GM12865 (cell line): Measurements from ENCODE around the gene ORMDL3.

Source experiments
- DNase-seq: peaks from one replicate; pipeline ENCODE4 v3.0.0; 2010; ENCODE audit warnings: low read depth
- H3K4me3 ChIP-seq: 2 replicates; pipeline ENCODE4 v1.5.1; 2011; ENCODE audit warnings: mild to moderate bottlenecking, low read depth, low read length, control low read depth
- CTCF ChIP-seq: IDR thresholded peaks from 2 replicates; pipeline ENCODE4 v1.5.1; 2011; ENCODE audit warnings: low read length, control low read depth, low read depth, inconsistent platforms; ENCODE audit not compliant: insufficient read depth; ENCODE audit errors: missing control alignments

The ORMDL3 gene

GRCh38 chr17:39939106-39939505 is 11.7 kb upstream of the ORMDL3 start:
- DNase-seq: no peak
- H3K4me3 ChIP-seq: no peak overlapping the region
- TF ChIP-seq CTCF: no peak

- no peak for TF ChIP-seq CTCF
- H3K4me3 ChIP-seq: no peak overlapping the region
- peak; percentile 77 for DNase-seq
These were observed 10.9 kb upstream of the ORMDL3 start for GRCh38 chr17:39938140-39938869.

- DNase-seq: no peak
- TF ChIP-seq CTCF: no peak
- H3K4me3 ChIP-seq: no peak overlapping the region
These were observed 10.0 kb upstream of the ORMDL3 start for GRCh38 chr17:39937447-39937846.

GRCh38 chr17:39935909-39936308 is 8.5 kb upstream of the ORMDL3 start:
- no peak for DNase-seq
- no peak overlapping the region for H3K4me3 ChIP-seq
- no peak for TF ChIP-seq CTCF

GRCh38 chr17:39934324-39934723 is 6.9 kb upstream of the ORMDL3 start:
- H3K4me3 ChIP-seq: no peak overlapping the region
- no peak for DNase-seq
- TF ChIP-seq CTCF: no peak

- DNase-seq: no peak
- TF ChIP-seq CTCF: no peak
- no peak overlapping the region for H3K4me3 ChIP-seq
These were observed 6.5 kb upstream of the ORMDL3 start for GRCh38 chr17:39933912-39934311.
